ENCODE data around the gene YY1.
A peak's percentile ranks its signal among the peaks of the same experiment; 100 is the strongest.
"Not testable (repeated sequence)": the region's sequence is repeated elsewhere in the genome, so short reads cannot be mapped to it uniquely, and the experiment has no call there.

The YY1 gene

DNA sequence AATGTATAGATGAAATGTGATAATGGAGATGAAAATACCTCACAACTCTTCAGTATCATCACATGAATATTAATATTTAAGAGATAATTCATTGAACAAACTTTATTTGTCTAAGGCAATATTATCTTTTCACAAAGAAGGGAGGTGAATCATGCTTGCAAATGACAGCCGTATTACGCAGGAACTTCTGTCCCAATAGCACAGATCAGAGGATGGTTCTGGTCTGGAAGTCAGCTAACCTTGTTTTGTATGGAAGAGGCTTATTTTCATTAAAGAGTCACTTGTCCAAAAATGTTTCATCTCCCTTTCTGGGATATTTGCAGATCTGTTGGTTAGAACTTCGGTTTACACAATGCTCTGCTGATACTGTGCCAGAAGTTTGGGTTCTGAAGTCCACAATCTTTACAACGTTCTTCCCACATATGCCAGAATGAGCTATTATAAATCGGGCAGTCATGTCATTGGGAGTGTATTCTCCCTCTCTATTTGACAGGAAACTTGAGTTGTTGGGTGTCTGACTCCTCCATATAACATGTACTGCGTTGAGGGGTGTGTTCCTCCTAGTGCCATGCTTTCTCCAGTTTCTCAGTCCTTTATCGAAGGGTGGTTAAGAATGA, 29.8 kb downstream of the YY1 start:
- no peaks in the 10 kb centered on the region for H3K27me3 ChIP-seq (ENCODE audit: control insufficient read depth, insufficient read depth, low read length)
- H3K36me3 ChIP-seq (ENCODE audit: control insufficient read depth, insufficient read depth, low read length), result peaks cover under 1% of the 10 kb centered on the region
- H3K4me3 ChIP-seq (ENCODE audit: low read length), result no peak overlapping the region
- no peak overlapping the region for H3K27ac ChIP-seq (ENCODE audit: low read depth, low read length)
- H3K9ac ChIP-seq (ENCODE audit: low read length), result no peak overlapping the region
- no peaks in the 10 kb centered on the region for H3K4me1 ChIP-seq (ENCODE audit: control insufficient read depth, insufficient read depth, low read length)

- no peaks in the 10 kb centered on the region for H3K27me3 ChIP-seq (ENCODE audit: control insufficient read depth, insufficient read depth, low read length)
- H3K27ac ChIP-seq (ENCODE audit: low read depth, low read length), result no peak overlapping the region
- H3K9ac ChIP-seq (ENCODE audit: low read length), result no peak overlapping the region
- no peak overlapping the region for H3K4me3 ChIP-seq (ENCODE audit: low read length)
- H3K4me1 ChIP-seq (ENCODE audit: control insufficient read depth, insufficient read depth, low read length), result no peaks in the 10 kb centered on the region
- H3K36me3 ChIP-seq (ENCODE audit: control insufficient read depth, insufficient read depth, low read length), result peaks cover 1% of the 10 kb centered on the region
Measured at GRCh38 chr14:100271247-100271939, 32.4 kb downstream of the YY1 start.

GRCh38 chr14:100274250-100274649, 35.3 kb downstream of the YY1 start:
- H3K4me3 ChIP-seq (ENCODE audit: low read length), result no peak overlapping the region
- peaks cover 3% of the 10 kb centered on the region for H3K36me3 ChIP-seq (ENCODE audit: control insufficient read depth, insufficient read depth, low read length)
- no peaks in the 10 kb centered on the region for H3K27me3 ChIP-seq (ENCODE audit: control insufficient read depth, insufficient read depth, low read length)
- H3K9ac ChIP-seq (ENCODE audit: low read length), result no peak overlapping the region
- no peaks in the 10 kb centered on the region for H3K4me1 ChIP-seq (ENCODE audit: control insufficient read depth, insufficient read depth, low read length)
- no peak overlapping the region for H3K27ac ChIP-seq (ENCODE audit: low read depth, low read length)

DNA sequence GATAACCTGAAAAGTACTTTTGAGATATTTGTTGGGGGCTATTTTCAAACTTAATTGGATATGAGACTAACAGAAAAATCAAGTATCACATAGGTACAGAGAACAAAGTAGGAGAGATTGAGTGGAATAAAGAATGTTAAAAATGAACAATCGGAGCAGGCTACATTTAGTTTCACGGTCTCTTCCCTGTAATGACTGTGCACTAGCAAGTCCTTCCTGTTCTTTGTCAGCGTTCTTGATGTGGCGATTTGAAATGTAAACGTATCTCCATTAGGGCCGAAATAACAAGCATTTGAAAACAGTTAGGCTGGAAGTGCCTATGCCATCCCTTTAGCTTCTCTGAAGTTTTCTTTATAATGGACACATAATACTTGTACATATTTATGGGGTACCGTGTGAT, 36.3 kb downstream of the YY1 start:
- Histone ChIP-seq H3K27ac (ENCODE audit: low read depth, low read length) (no peak overlapping the region), H3K27me3 (ENCODE audit: control insufficient read depth, insufficient read depth, low read length) (no peaks in the 10 kb centered on the region), H3K4me1 (ENCODE audit: control insufficient read depth, insufficient read depth, low read length) (no peaks in the 10 kb centered on the region), H3K4me3 (ENCODE audit: low read length) (no peak overlapping the region), H3K9ac (ENCODE audit: low read length) (no peak overlapping the region), H3K36me3 (ENCODE audit: control insufficient read depth, insufficient read depth, low read length) (peaks cover 3% of the 10 kb centered on the region)

DNA sequence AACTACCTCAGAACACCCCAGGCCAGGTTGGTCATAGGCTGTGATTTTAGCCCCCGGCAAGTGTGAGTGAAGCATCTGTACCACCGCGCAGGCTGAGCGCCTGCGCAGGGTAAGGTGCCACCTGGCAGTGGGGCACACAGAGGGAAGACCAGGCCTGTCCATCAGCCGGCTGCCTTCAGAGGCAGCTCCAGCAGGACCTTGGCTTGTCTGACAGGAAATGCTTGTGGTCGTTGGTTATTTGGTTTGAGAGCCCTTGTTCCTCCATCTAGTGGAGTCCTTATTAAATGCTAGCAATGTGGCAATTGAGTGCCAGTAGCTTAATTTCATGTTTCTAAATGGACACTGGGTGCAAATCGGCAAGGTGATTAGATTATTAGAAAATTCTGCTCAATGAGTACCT, 39.8 kb downstream of the YY1 start:
- Histone ChIP-seq H3K4me1 (ENCODE audit: control insufficient read depth, insufficient read depth, low read length) (no peaks in the 10 kb centered on the region), H3K27ac (ENCODE audit: low read depth, low read length) (no peak overlapping the region), H3K9ac (ENCODE audit: low read length) (no peak overlapping the region), H3K27me3 (ENCODE audit: control insufficient read depth, insufficient read depth, low read length) (no peaks in the 10 kb centered on the region), H3K36me3 (ENCODE audit: control insufficient read depth, insufficient read depth, low read length) (peaks cover 3% of the 10 kb centered on the region), H3K4me3 (ENCODE audit: low read length) (no peak overlapping the region)

DNA sequence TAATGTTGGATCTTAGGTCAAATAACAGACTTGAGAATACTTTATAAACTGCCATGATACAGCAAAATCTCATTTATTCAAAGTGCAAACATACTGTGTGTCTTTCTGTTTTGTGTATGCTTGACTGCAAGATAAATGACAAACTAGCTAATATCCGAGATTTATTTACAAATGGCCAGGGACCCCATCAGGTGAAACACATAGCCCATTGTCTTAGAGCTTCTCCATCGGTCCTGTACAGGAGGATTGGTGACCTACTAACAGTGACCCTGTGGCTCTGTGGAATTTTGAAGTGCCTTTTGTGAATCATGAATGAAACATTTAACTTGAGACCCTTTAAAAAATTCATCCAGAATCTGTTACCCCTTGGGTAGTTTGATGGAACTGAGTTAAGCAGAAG, 40.2 kb downstream of the YY1 start:
- H3K27ac ChIP-seq (ENCODE audit: low read depth, low read length), result no peak overlapping the region
- peaks cover 3% of the 10 kb centered on the region for H3K36me3 ChIP-seq (ENCODE audit: control insufficient read depth, insufficient read depth, low read length)
- no peaks in the 10 kb centered on the region for H3K4me1 ChIP-seq (ENCODE audit: control insufficient read depth, insufficient read depth, low read length)
- no peak overlapping the region for H3K9ac ChIP-seq (ENCODE audit: low read length)
- H3K4me3 ChIP-seq (ENCODE audit: low read length), result no peak overlapping the region
- no peaks in the 10 kb centered on the region for H3K27me3 ChIP-seq (ENCODE audit: control insufficient read depth, insufficient read depth, low read length)

- Histone ChIP-seq H3K27me3 (ENCODE audit: control insufficient read depth, insufficient read depth, low read length) (no peaks in the 10 kb centered on the region), H3K27ac (ENCODE audit: low read depth, low read length) (no peak overlapping the region), H3K36me3 (ENCODE audit: control insufficient read depth, insufficient read depth, low read length) (peaks cover 3% of the 10 kb centered on the region), H3K4me1 (ENCODE audit: control insufficient read depth, insufficient read depth, low read length) (no peaks in the 10 kb centered on the region), H3K4me3 (ENCODE audit: low read length) (no peak overlapping the region), H3K9ac (ENCODE audit: low read length) (no peak overlapping the region)
Measured at GRCh38 chr14:100279563-100279962, 40.6 kb downstream of the YY1 start.

DNA sequence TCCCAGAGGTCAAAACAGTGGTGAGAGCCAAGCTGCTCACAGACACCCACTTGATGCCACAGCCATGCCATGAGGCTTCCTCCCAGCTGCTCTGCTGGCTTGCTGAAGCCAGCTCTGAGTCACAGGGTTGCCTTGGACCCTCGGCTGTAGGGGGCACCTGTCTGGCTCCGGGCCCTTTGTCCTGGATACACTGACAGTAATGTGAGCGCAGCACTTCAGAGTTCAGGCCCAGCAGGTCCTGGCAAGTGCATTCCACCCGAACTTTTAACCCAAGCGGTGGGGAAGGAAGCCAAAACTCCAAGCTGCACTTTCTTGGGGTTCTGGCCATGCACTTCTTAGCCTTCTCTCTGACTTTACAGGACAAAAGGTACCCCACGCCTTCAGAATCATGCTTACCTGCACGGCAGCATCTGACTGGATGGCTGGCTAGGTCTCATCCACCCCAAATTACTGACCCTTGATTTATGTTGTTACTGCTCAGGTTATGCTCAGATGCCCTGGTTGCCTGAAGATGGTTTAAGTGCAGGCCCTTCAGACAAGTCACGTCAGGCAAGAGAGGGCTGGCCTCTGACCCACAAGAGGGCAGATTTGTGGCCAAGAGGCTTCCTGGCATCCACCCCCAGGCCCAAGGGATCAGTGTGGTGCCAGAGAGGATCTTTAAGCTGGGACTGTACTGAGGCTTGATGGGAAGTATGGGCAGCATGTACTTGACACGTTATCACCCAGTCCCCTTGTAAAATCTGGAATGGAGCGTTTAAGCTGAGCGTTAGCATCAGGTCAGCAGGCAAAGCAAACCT, 42.5 kb downstream of the YY1 start:
- Histone ChIP-seq H3K4me1 (ENCODE audit: control insufficient read depth, insufficient read depth, low read length) (peaks cover 3% of the 10 kb centered on the region), H3K9ac (ENCODE audit: low read length) (no peak overlapping the region), H3K4me3 (ENCODE audit: low read length) (no peak overlapping the region), H3K27ac (ENCODE audit: low read depth, low read length) (no peak overlapping the region), H3K36me3 (ENCODE audit: control insufficient read depth, insufficient read depth, low read length) (peaks cover 1% of the 10 kb centered on the region), H3K27me3 (ENCODE audit: control insufficient read depth, insufficient read depth, low read length) (no peaks in the 10 kb centered on the region)

- H3K4me3 ChIP-seq (ENCODE audit: low read length), result no peak overlapping the region
- H3K27ac ChIP-seq (ENCODE audit: low read depth, low read length), result no peak overlapping the region
- no peaks in the 10 kb centered on the region for H3K27me3 ChIP-seq (ENCODE audit: control insufficient read depth, insufficient read depth, low read length)
- H3K36me3 ChIP-seq (ENCODE audit: control insufficient read depth, insufficient read depth, low read length), result no peaks in the 10 kb centered on the region
- peaks cover 3% of the 10 kb centered on the region for H3K4me1 ChIP-seq (ENCODE audit: control insufficient read depth, insufficient read depth, low read length)
- no peak overlapping the region for H3K9ac ChIP-seq (ENCODE audit: low read length)
Measured at GRCh38 chr14:100282083-100282350, 43.1 kb downstream of the YY1 start.

DNA sequence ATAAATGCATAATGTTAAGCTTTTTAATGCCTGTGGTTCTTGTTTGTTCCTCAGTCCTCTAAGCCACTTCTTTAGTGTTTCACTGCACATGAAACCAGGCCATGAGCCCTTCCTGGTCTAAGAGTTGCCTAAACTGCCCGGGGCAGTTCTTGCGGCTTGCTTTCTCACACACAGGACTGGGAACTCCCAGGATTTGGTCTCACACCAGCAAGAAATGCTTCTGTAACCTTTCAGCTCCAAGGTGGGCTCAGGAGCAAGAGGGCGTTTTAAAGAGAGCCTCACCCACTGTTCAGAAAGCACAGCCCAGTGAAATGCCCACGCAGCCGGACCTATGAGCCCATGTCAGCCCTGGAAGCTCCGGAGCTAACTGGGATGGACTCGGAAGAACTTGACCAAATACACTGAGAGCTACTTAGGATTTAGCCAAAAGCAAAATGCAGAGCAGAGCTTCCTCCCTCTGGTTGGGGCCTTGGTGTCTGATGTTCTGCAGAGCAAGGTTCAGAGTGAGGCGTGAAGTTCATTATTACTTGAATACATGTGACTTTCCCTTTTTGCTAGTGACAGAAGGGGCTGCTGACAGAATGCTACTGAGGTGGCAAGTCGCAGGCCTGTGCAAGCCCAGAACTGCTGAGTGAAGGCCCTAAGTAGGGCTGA, 43.9 kb downstream of the YY1 start:
- Histone ChIP-seq H3K27ac (ENCODE audit: low read depth, low read length) (no peak overlapping the region), H3K9ac (ENCODE audit: low read length) (no peak overlapping the region), H3K36me3 (ENCODE audit: control insufficient read depth, insufficient read depth, low read length) (no peaks in the 10 kb centered on the region), H3K4me3 (ENCODE audit: low read length) (no peak overlapping the region), H3K4me1 (ENCODE audit: control insufficient read depth, insufficient read depth, low read length) (peaks cover 3% of the 10 kb centered on the region), H3K27me3 (ENCODE audit: control insufficient read depth, insufficient read depth, low read length) (no peaks in the 10 kb centered on the region)

DNA sequence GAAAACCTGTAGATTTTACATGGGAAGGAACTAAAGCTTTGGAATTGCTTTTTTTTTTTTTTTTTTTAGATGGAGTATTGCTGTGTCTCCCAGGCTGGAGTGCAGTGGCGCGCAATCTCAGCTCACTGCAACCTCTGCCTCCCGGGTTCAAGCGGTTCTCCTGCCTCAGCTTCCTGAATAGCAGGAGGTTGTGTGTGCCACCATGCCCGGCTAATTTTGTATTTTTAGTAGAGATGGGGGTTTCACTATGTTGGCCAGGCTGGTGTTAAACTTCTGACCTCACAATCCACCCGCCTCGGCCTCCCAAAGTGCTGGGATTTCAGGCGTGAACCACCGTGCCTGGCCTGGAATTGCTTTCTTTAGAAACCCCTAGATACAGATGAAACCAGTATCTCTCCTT, 44.5 kb downstream of the YY1 start:
- not testable (repeated sequence) for H3K9ac ChIP-seq (ENCODE audit: low read length); H3K36me3 ChIP-seq (ENCODE audit: control insufficient read depth, insufficient read depth, low read length); H3K4me1 ChIP-seq (ENCODE audit: control insufficient read depth, insufficient read depth, low read length); H3K4me3 ChIP-seq (ENCODE audit: low read length); H3K27me3 ChIP-seq (ENCODE audit: control insufficient read depth, insufficient read depth, low read length); H3K27ac ChIP-seq (ENCODE audit: low read depth, low read length)

- Histone ChIP-seq H3K27me3 (ENCODE audit: control insufficient read depth, insufficient read depth, low read length) (no peaks in the 10 kb centered on the region), H3K27ac (ENCODE audit: low read depth, low read length) (no peak overlapping the region), H3K9ac (ENCODE audit: low read length) (no peak overlapping the region), H3K4me1 (ENCODE audit: control insufficient read depth, insufficient read depth, low read length) (peaks cover 3% of the 10 kb centered on the region), H3K36me3 (ENCODE audit: control insufficient read depth, insufficient read depth, low read length) (no peaks in the 10 kb centered on the region), H3K4me3 (ENCODE audit: low read length) (peak overlapping the region; percentile 75)
Measured at GRCh38 chr14:100283984-100284881, 45.3 kb downstream of the YY1 start.

Data from rectal smooth muscle tissue (tissue), 1 donor.